Stimulated activated naive CD8-positive, alpha-beta T cell treated with anti-CD3 and anti-CD28 coated beads, Interleukin-15, amount 100 ng/mL, for 72 hours (primary cell): Measurements from ENCODE around the gene NALCN.

ENCODE experiments used
- ATAC-seq: fragments of 150-1000 bp; cut with Tn5 transposase; 2 replicates; pipeline ENCODE4 v1.10.0; 2021; ENCODE audit warnings: mild to moderate bottlenecking, moderate library complexity
- DNase-seq, 2 donors: peaks; one replicate each; pipeline ENCODE4 v3.0.0; 2021 to 2022
- H3K27ac Mint-ChIP-seq, 2 donors: one replicate each; pipeline ENCODE4 v1.8.0; 2022; ENCODE audit warnings: mild to moderate bottlenecking in 2 of 2, mixed read lengths in 2 of 2, moderate library complexity in 2 of 2
- H3K27me3 Mint-ChIP-seq: one replicate; pipeline ENCODE4 v1.8.0; 2022; ENCODE audit warnings: mixed read lengths
- H3K4me1 Mint-ChIP-seq: one replicate; pipeline ENCODE4 v1.8.0; 2022; ENCODE audit warnings: mild to moderate bottlenecking, mixed read lengths
- H3K4me3 Mint-ChIP-seq, 2 donors: one replicate each; pipeline ENCODE4 v1.8.0; 2022; ENCODE audit warnings: mild to moderate bottlenecking in 2 of 2, mixed read lengths in 2 of 2, moderate library complexity in 1 of 2
- H3K9me3 Mint-ChIP-seq, 2 donors: one replicate each; pipeline ENCODE4 v1.8.0; 2022; ENCODE audit warnings: mixed read lengths in 2 of 2

Gene NALCN

GRCh38 chr13:101179021-101179420, 237.3 kb downstream of the NALCN start:
- H3K9me3 Mint-ChIP-seq: no peaks in the 10 kb centered on the region
- peaks cover 8% of the 10 kb centered on the region for H3K27me3 Mint-ChIP-seq
- no peak for DNase-seq
- H3K4me3 Mint-ChIP-seq: no peak overlapping the region
- H3K4me1 Mint-ChIP-seq: no peaks in the 10 kb centered on the region
- no peak overlapping the region for H3K27ac Mint-ChIP-seq
- no peak for ATAC-seq

GRCh38 chr13:101178406-101178805, 237.9 kb downstream of the NALCN start:
- peaks cover 8% of the 10 kb centered on the region for H3K27me3 Mint-ChIP-seq
- DNase-seq (no peak), ATAC-seq (no peak)
- H3K4me3 Mint-ChIP-seq: no peak overlapping the region
- H3K4me1 Mint-ChIP-seq: no peaks in the 10 kb centered on the region
- no peaks in the 10 kb centered on the region for H3K9me3 Mint-ChIP-seq
- no peak overlapping the region for H3K27ac Mint-ChIP-seq

DNA sequence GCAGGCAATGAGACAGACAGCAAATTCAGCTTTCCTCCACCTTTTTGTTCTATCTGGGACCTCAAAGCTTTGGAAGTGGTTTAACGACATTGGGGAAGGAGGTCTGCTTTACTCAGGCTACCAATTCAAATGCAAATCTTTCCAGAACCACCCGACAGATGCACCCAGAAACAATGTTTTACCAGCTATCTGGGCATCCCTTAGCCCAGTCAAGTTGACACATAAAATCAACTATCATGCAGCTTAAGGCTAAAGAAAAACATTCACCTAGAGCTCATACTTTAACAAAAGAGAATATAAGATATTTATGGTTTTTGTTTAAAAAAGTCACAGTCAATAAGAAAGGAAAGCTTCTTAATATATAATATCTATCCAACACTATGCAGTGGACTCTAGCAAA, 246.0 kb downstream of the NALCN start:
- DNase-seq (no peak), ATAC-seq (no peak)
- Mint-ChIP-seq H3K27ac (no peak overlapping the region), H3K4me3 (no peak overlapping the region), H3K9me3 (no peaks in the 10 kb centered on the region), H3K4me1 (no peaks in the 10 kb centered on the region), H3K27me3 (peaks cover 8% of the 10 kb centered on the region)

- Mint-ChIP-seq H3K27ac (no peak overlapping the region), H3K27me3 (peaks cover 40% of the 10 kb centered on the region), H3K4me3 (no peak overlapping the region), H3K9me3 (no peaks in the 10 kb centered on the region), H3K4me1 (no peaks in the 10 kb centered on the region)
- ATAC-seq (no peak), DNase-seq (no peak)
Observed at GRCh38 chr13:101157261-101157660, 259.0 kb downstream of the NALCN start.

DNA sequence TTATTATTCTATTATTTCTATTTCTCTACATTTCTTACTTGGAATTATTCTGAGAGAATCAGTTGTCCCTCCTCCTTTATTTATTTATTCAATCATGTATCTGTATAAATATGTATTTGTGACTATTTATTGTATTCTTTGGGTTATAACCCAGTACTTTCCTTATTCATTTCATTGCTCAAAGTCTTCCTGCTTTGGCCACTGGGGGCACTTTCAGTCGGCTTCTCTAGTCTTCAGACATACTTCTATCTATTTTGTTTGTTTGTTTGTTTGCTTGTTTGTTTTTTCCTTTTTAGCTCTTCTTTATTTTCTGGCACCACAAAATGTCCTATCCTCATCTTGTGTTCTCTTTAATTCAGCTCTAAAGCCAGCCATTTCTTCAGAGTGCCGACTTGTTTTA, 260.4 kb downstream of the NALCN start:
- H3K4me3 Mint-ChIP-seq: no peak overlapping the region
- peaks cover 31% of the 10 kb centered on the region for H3K27me3 Mint-ChIP-seq
- no peak overlapping the region for H3K27ac Mint-ChIP-seq
- no peaks in the 10 kb centered on the region for H3K9me3 Mint-ChIP-seq
- no peaks in the 10 kb centered on the region for H3K4me1 Mint-ChIP-seq
- DNase-seq (no peak), ATAC-seq (no peak)

- Mint-ChIP-seq H3K4me3 (no peak overlapping the region), H3K4me1 (no peaks in the 10 kb centered on the region), H3K9me3 (no peaks in the 10 kb centered on the region), H3K27me3 (peaks cover 46% of the 10 kb centered on the region), H3K27ac (no peak overlapping the region)
- no peak for ATAC-seq
- no peak for DNase-seq
Observed at GRCh38 chr13:101152184-101152583, 264.1 kb downstream of the NALCN start.

- DNase-seq (no peak), ATAC-seq (no peak)
- Mint-ChIP-seq H3K27me3 (peaks cover 58% of the 10 kb centered on the region), H3K4me3 (no peak overlapping the region), H3K27ac (no peak overlapping the region), H3K9me3 (no peaks in the 10 kb centered on the region), H3K4me1 (no peaks in the 10 kb centered on the region)
Observed at GRCh38 chr13:101150998-101151397, 265.3 kb downstream of the NALCN start.

DNA sequence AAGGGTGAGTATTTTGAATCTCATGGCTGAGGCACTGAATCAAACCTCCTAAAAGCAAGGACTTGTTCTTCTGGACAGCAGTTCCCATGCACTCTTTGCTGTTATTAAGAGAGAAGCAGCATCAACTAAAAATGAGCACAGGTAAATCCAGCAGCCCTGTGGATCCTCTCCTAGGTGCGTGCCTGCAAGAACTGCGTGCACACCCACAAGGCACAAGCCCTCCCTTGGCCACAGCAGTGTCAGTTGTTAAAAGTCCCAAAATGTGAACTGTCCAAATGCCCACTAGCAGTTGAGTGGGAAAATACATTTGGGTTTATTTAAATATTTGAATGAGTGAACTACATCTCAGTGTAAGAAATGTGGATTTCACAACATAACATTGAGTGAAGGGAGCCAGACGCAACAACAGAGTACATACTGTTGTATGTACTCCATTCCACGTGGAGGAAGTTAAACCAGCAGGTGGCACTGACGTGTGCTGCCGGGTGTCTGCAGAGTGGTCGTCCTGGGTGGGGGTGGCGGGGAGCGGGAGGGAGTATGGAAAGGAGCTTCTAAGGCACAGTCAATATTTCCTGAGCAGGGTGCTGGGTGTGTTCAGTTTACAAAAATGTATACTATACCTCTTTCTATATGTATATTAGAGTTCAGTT, 266.4 kb downstream of the NALCN start:
- no peak overlapping the region for H3K4me3 Mint-ChIP-seq
- DNase-seq (no peak), ATAC-seq (no peak)
- no peaks in the 10 kb centered on the region for H3K9me3 Mint-ChIP-seq
- no peak overlapping the region for H3K27ac Mint-ChIP-seq
- peaks cover 61% of the 10 kb centered on the region for H3K27me3 Mint-ChIP-seq
- H3K4me1 Mint-ChIP-seq: no peaks in the 10 kb centered on the region

GRCh38 chr13:101146101-101146898, 270.0 kb downstream of the NALCN start:
- no peak overlapping the region for H3K4me3 Mint-ChIP-seq
- no peaks in the 10 kb centered on the region for H3K4me1 Mint-ChIP-seq
- ATAC-seq (no peak), DNase-seq (no peak)
- H3K9me3 Mint-ChIP-seq: no peaks in the 10 kb centered on the region
- peaks cover 52% of the 10 kb centered on the region for H3K27me3 Mint-ChIP-seq
- no peak overlapping the region for H3K27ac Mint-ChIP-seq

- no peak for ATAC-seq
- peak; percentile 8 to 17 for DNase-seq
- peaks cover 53% of the 10 kb centered on the region for H3K27me3 Mint-ChIP-seq
- no peaks in the 10 kb centered on the region for H3K9me3 Mint-ChIP-seq
- no peaks in the 10 kb centered on the region for H3K4me1 Mint-ChIP-seq
- no peak overlapping the region for H3K4me3 Mint-ChIP-seq
- no peak overlapping the region for H3K27ac Mint-ChIP-seq
Observed at GRCh38 chr13:101144808-101145419, 271.4 kb downstream of the NALCN start.

- H3K9me3 Mint-ChIP-seq: no peaks in the 10 kb centered on the region
- peaks cover 39% of the 10 kb centered on the region for H3K27me3 Mint-ChIP-seq
- H3K27ac Mint-ChIP-seq: no peak overlapping the region
- no peaks in the 10 kb centered on the region for H3K4me1 Mint-ChIP-seq
- no peak for ATAC-seq
- no peak overlapping the region for H3K4me3 Mint-ChIP-seq
- no peak for DNase-seq
Observed at GRCh38 chr13:101140936-101141335, 275.4 kb downstream of the NALCN start.

GRCh38 chr13:101140087-101140770, 276.1 kb downstream of the NALCN start:
- Mint-ChIP-seq H3K27me3 (peaks cover 36% of the 10 kb centered on the region), H3K4me1 (no peaks in the 10 kb centered on the region), H3K9me3 (no peaks in the 10 kb centered on the region), H3K27ac (peak overlapping the region in 1 of 2 donors; percentile 64), H3K4me3 (no peak overlapping the region)
- DNase-seq (no peak), ATAC-seq (no peak)

GRCh38 chr13:101139081-101139480, 277.2 kb downstream of the NALCN start:
- peaks cover 36% of the 10 kb centered on the region for H3K27me3 Mint-ChIP-seq
- no peak for DNase-seq
- H3K4me3 Mint-ChIP-seq: no peak overlapping the region
- H3K4me1 Mint-ChIP-seq: no peaks in the 10 kb centered on the region
- no peaks in the 10 kb centered on the region for H3K9me3 Mint-ChIP-seq
- H3K27ac Mint-ChIP-seq: no peak overlapping the region
- ATAC-seq: no peak

DNA sequence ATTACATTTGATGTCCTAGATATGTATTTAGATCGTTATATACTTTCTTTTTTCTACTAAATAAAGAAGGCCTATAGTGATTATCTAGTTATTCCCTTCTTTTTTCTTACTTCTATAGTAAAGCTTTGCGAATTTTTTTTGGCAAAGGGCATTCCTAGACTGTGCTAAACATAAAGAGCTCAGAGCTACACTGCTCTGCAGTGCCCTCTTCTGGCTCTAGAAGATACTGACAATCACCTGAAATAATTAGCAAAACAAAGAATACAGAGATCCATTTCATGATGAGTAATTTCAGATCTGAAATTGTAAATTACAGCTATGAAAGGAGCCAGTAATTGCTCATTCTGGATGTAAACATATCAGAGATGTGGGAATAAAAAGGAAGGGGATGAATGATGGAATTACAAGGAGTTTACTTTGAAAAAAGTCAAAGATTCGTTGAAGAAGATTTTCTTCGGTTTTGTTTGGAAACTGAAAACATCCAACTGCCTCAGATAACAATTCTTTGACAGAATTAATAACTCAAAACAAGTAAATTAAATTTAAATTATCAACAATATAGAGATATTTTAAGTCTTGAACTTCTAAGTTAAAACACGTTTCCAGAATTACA, 288.5 kb downstream of the NALCN start:
- Mint-ChIP-seq H3K27me3 (peaks cover 17% of the 10 kb centered on the region), H3K27ac (no peak overlapping the region), H3K4me3 (no peak overlapping the region), H3K9me3 (no peaks in the 10 kb centered on the region), H3K4me1 (peaks cover 5% of the 10 kb centered on the region)
- peak; percentile 71 for ATAC-seq
- DNase-seq: peak; percentile 10 to 14

GRCh38 chr13:101123028-101123427, 293.3 kb downstream of the NALCN start:
- H3K27me3 Mint-ChIP-seq: no peaks in the 10 kb centered on the region
- no peaks in the 10 kb centered on the region for H3K9me3 Mint-ChIP-seq
- no peak for ATAC-seq
- H3K4me1 Mint-ChIP-seq: peaks cover 4% of the 10 kb centered on the region
- DNase-seq: no peak
- no peak overlapping the region for H3K4me3 Mint-ChIP-seq
- no peak overlapping the region for H3K27ac Mint-ChIP-seq
